Erythroblast (primary cell): ENCODE results near the gene SLC35F4.

Experiments
- DNase-seq, 2 experiments: peaks; one replicate each; lab custom pipeline; 2025; lab: John Stamatoyannopoulos, UW
- GATA1 ChIP-seq: IDR thresholded peaks from 2 replicates; pipeline ENCODE4 v1.6.1; 2011; ENCODE audit warnings: low read depth, mild to moderate bottlenecking, control low read depth, low read length, moderate library complexity
- POLR2A ChIP-seq: IDR thresholded peaks from 2 replicates; pipeline ENCODE4 v1.6.1; 2011; ENCODE audit warnings: mild to moderate bottlenecking, low read length

Gene SLC35F4

GRCh38 chr14:57634335-57634734 lies 231.6 kb downstream of the SLC35F4 start:
- TF ChIP-seq GATA1: no peak
- TF ChIP-seq POLR2A: no peak
- DNase-seq: no peak

- TF ChIP-seq POLR2A (no peak), GATA1 (no peak)
- no peak for DNase-seq
Observed at GRCh38 chr14:57632649-57633048, 233.2 kb downstream of the SLC35F4 start.

- TF ChIP-seq POLR2A (no peak), GATA1 (no peak)
- no peak for DNase-seq
Observed at GRCh38 chr14:57617510-57617909, 248.4 kb downstream of the SLC35F4 start.

GRCh38 chr14:57612946-57613345 lies 252.9 kb downstream of the SLC35F4 start:
- TF ChIP-seq POLR2A: no peak
- TF ChIP-seq GATA1: no peak
- no peak for DNase-seq

- no peak for DNase-seq
- TF ChIP-seq POLR2A: no peak
- no peak for TF ChIP-seq GATA1
Observed at GRCh38 chr14:57611555-57612075, 254.3 kb downstream of the SLC35F4 start.

GRCh38 chr14:57610631-57611030 lies 255.3 kb downstream of the SLC35F4 start:
- TF ChIP-seq POLR2A: no peak
- no peak for TF ChIP-seq GATA1
- DNase-seq: no peak

GRCh38 chr14:57609192-57610075 lies 256.5 kb downstream of the SLC35F4 start:
- TF ChIP-seq GATA1 (no peak), POLR2A (no peak)

GRCh38 chr14:57607086-57607485 lies 258.8 kb downstream of the SLC35F4 start:
- no peak for DNase-seq
- TF ChIP-seq GATA1: no peak
- TF ChIP-seq POLR2A: no peak

More at GRCh38 chr14:57609192-57610075, 256.5 kb downstream of the SLC35F4 start:
- DNase-seq: no peak

- TF ChIP-seq POLR2A (no peak), GATA1 (no peak)
Observed at GRCh38 chr14:57583396-57583795, 282.5 kb downstream of the SLC35F4 start.

GRCh38 chr14:57582746-57583145 lies 283.1 kb downstream of the SLC35F4 start:
- TF ChIP-seq POLR2A (no peak), GATA1 (no peak)
- no peak for DNase-seq

More at GRCh38 chr14:57583396-57583795, 282.5 kb downstream of the SLC35F4 start:
- DNase-seq: no peak

- TF ChIP-seq GATA1: no peak
- no peak for TF ChIP-seq POLR2A
- no peak for DNase-seq
Observed at GRCh38 chr14:57578801-57579200, 287.1 kb downstream of the SLC35F4 start.

GRCh38 chr14:57576498-57576897 lies 289.4 kb downstream of the SLC35F4 start:
- TF ChIP-seq POLR2A (no peak), GATA1 (no peak)
- no peak for DNase-seq

- TF ChIP-seq POLR2A: no peak
- no peak for TF ChIP-seq GATA1
- DNase-seq: no peak
Observed at GRCh38 chr14:57575482-57575881, 290.4 kb downstream of the SLC35F4 start.

GRCh38 chr14:57574617-57575288 lies 291.1 kb downstream of the SLC35F4 start:
- TF ChIP-seq POLR2A (no peak), GATA1 (no peak)
- no peak for DNase-seq
